LoVo (cell line): ENCODE measurements around the gene RPRD1A.
"Not testable (repeated sequence)": the region's sequence is repeated elsewhere in the genome, so short reads cannot be mapped to it uniquely, and the experiment has no call there.

Experiments used
- DNase-seq: peaks from one replicate; pipeline ENCODE4 v3.0.0-alpha.2; 2016; ENCODE audit warnings: low spot score

Gene RPRD1A

GRCh38 chr18:35968278-35968880 lies 99.0 kb downstream of the RPRD1A start:
- DNase-seq, result no peak

GRCh38 chr18:35967866-35968265 lies 99.5 kb downstream of the RPRD1A start:
- DNase-seq, result not testable (repeated sequence)

- no peak for DNase-seq
Observed at GRCh38 chr18:35964319-35964718, 103.0 kb downstream of the RPRD1A start.

GRCh38 chr18:35962320-35962719 lies 105.0 kb downstream of the RPRD1A start:
- DNase-seq, result no peak

GRCh38 chr18:35956226-35956625 lies 111.1 kb downstream of the RPRD1A start:
- DNase-seq, result no peak

- no peak for DNase-seq
Observed at GRCh38 chr18:35953688-35954087, 113.7 kb downstream of the RPRD1A start.

- no peak for DNase-seq
Observed at GRCh38 chr18:35950628-35950982, 116.8 kb downstream of the RPRD1A start.

- peak; percentile 64 for DNase-seq
Observed at GRCh38 chr18:35949903-35950627, 117.3 kb downstream of the RPRD1A start.

GRCh38 chr18:35949090-35949489 lies 118.3 kb downstream of the RPRD1A start:
- no peak for DNase-seq

GRCh38 chr18:35948080-35948479 lies 119.3 kb downstream of the RPRD1A start:
- no peak for DNase-seq

GRCh38 chr18:35942661-35943060 lies 124.7 kb downstream of the RPRD1A start:
- DNase-seq, result no peak

GRCh38 chr18:35942133-35942532 lies 125.2 kb downstream of the RPRD1A start:
- no peak for DNase-seq

- DNase-seq, result no peak
Observed at GRCh38 chr18:35941299-35941698, 126.1 kb downstream of the RPRD1A start.
